NCI-H2029 (cell line): ENCODE data around the gene MUC6.

ENCODE experiments used
- DNase-seq: peaks from one replicate; lab custom pipeline; 2025; lab: John Stamatoyannopoulos, UW

MUC6 gene

DNA sequence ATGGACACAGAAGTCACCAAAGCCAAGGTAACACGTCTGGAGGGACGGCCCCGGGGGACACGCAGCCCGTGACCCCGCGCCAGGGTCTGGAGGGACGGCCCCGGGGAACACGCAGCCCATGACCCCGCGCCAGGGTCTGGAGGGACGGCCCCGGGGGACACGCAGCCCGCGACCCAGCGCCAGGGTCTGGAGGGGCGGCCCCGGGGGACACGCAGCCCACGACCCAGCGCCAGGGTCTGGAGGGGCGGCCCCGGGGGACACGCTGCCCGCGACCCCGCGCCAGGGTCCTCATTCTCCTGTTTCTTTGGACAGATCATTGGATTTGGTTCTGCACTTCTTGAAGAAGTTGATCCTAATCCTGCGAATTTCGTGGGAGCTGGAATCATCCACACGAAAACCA, 27.1 kb downstream of the MUC6 start:
- DNase-seq = no peak

DNA sequence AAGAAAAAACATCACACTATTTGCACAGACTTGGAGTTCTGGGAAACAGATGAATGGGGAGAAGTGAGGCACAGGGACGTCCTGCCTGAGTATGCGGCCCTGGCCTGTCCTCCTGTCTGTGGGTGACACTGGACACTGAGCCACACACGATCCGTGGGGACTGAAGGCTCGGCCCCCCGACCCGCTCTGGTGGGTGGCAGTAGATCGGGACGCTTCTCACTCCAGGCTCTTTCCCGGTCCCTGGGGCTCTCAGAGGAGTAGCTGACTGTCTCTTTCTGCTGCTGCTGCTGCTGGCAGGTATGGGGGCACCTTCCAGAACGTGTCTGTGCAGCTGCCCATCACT, 27.7 kb downstream of the MUC6 start:
- no peak for DNase-seq

DNA sequence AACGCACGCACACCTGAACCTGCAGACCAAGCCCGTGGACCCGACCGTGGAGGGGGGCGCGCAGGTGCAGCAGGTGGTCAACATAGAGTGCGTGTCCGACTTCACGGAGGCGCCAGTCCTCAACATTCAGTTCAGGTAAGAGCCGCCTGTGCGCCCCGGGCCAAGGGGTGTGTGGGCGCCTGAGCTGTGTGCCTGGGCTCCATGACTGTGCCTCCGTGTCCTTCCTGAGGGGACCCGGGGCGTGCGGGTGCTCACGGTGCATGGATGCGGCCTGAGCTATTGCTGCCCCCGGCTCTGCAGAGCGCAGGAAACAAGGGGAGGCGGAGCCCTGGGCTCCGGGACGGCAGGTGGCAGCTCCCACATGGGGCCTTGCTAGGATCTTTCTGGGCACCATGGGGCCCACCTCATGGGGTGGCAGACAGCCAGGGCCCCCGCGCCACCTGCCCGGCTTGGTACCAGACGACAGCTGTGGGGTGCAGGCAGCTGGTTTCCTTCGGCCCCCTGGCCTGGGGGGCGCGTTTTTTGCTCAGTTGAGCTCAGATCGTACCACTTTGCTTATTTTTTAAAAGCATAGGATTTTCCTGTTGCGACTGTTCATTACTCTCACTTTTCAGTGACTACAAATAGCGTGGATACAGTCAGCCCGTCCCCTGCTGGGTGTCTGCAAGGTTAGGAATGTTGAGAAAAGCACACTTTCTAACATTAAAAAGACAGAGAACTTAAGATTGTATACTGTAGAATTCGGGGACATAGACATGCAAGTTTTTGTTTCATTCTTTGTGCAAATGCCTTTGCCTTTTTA, 28.3 kb downstream of the MUC6 start:
- DNase-seq = no peak

DNA sequence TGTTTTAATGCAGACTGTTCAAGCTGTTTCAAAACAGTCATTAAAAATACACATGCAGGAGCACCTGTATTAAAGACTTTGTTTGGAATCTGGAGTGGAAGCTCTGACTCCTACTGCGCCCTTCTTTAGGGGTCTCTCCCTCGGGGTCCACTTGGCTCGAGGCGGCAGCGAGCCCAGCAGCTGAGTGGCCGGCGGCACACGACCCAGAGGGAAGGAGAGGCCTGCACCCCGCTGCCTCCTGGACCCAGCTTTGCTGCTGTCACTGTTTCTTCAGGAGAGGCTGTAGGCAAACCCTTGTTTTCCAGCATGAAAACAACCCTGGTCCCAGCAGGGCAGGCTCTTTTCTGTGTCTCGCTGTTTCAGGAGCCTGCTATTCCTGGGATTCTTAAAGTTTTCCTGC, 29.2 kb downstream of the MUC6 start:
- no peak for DNase-seq

DNA sequence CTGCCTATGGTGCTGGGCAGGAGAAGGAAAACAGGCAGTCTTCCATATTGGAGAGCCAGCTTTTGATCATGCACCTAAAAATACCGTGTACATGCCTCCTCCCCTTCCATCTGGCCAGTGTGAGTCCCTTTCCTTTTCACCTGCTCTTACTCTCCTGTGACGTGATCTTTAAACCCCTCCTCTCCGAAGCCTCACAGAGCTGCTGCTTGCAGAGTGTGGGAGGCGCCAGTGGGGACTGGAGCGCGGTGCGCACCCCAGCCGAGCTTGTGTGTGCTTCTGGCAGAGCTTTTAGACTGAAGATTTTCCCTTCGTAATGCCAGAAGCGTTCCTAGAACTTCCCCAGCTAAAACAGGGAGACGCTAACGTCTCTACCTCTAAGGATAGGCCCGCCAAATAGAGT, 29.8 kb downstream of the MUC6 start:
- DNase-seq = no peak

DNA sequence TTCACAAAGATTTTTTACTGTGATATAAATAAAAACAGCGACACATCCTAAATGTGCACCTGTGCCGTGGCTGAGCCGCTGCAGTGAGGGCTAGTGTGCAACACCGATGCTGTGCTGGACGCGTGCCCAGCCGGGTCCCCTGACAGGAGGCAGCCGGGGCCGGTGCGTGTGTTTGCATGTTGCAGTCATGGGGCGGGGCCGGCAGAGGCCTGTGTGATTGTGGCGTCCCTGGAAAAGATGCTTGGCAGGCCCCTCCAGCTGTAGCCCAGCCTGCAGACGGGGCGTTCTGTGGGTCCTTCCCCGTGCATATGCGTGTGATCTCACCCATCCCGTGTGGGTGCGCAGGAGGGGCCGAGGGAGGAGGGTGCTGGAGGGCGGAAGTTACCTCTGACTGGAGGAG, 30.6 kb downstream of the MUC6 start:
- no peak for DNase-seq

DNA sequence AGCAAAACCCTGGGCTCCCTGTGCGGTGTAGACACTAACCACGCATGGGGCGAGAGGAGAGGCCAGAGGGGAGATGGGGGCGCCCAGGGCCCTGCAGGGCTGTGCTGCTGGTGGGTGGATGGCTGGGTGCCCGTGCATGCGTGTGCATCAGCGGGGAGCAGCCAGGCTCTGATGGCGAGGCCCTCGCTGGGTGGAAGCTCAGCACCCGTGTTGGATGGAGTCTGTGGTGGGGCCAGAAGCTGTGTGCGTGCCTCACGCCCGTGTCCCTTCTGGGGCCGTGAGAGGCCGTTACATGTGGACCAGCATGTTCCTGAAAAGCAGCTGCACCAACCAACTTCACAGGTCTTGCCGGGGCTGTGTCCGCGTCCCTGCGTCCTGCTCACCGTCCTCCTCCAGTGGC, 33.4 kb downstream of the MUC6 start:
- DNase-seq = no peak

DNA sequence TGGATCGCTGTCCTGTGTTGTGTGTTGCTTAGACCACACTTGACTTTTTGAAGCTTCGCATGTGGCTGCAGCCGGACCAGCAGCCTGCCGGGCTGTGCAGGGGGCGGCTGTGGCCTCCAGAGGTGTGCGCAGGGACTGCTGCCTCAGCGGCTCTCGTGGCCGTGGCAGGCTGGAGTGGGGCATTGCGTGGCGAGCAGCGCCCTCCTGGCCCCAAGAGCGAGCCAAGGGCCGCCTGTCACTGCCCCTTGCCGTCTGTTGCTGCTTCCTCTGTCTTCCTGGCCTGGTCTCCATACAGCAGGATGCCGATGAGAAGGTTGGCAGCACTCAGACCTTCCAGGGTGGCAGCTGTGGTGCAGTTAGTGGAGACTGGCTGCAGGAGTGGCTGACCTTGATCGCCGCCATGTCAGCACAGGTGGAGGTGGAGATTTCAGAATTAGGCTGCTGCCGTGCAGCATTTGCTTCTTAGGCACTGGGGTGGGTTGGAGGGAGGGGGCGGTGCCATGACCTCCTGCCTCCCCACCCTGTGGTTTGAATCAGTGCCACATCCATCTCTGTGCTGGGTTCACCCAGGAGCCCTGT, 34.0 kb downstream of the MUC6 start:
- DNase-seq = no peak

DNA sequence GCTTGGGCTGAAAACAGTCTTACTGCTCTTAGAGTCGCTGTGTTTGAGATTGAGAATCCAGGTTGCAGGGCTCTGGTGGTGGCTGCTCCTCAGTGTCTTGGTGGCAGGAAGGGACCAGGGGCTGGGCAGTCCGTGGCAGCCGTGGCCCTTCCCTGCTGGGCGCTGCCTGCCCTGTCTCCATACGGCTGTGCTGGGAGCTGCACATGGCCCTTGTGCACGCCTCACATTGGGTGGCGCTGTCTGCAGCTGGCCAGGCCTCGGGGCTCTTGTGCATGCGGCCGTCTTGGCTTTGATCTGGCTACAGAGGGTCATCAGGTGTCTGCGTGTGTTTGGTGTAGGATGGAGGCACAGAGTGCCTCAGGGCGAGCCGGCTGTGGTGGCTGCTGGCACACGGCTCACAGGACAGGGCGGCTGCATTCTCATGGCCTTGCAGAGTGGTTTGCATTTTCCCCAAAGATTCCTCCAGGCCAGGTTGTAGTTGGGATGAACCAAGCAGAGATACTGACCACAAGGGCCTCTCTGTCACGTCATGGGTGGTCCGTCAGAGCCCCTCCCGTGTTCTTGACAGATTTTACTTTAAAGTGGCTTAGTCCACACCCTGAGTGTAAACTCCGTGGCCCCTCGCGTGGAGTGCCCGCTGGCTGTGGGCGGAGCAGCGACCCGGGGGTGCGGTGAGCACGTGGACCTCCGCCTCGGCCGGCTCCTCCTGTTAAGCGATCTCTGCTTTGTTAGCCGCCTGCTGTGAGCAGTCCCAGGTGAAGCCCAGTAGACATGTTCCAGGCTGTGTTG, 34.7 kb downstream of the MUC6 start:
- DNase-seq = no peak

DNA sequence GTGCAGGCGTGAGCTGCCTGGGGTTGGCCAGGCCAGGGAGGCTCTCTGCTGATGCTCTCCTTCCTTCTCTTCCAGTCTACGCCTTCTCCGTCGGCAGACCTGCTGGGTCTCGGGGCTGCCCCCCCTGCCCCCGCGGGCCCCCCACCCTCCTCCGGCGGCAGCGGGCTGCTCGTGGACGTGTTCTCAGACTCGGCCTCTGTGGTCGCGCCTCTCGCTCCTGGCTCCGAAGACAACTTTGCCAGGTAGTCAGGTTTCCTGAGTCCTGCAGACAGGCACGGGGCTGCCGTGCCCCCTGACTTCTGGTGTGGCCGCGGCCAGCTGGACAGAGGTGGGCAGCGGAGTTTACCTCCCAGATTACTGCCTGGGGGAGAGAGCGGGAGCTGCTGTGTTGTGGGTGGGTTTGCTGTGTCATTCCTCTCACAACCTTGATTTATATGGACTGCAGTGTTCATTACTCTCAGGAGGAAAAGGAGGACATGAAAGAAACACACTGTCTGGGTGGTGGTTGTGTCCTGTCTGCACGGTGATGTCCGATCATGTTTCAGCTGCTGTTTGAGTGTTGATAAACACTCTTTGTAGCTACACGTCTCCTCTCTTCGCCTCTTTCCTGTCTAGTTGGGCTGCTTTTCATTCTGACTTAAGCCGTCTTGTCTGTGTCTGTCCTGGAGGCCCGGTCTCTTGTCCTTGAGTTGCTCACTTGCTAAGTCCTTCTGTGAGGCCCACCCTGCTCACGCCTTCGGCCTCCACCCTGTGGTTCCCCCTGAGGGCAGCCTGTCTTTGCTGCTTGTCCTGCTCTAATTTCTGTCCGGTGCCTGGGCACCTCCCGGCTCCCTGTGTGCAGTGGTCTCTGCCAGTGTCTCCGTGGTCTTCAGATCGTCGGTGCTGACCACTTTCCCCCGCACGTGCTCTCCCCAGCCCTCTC, 35.9 kb downstream of the MUC6 start:
- no peak for DNase-seq

DNA sequence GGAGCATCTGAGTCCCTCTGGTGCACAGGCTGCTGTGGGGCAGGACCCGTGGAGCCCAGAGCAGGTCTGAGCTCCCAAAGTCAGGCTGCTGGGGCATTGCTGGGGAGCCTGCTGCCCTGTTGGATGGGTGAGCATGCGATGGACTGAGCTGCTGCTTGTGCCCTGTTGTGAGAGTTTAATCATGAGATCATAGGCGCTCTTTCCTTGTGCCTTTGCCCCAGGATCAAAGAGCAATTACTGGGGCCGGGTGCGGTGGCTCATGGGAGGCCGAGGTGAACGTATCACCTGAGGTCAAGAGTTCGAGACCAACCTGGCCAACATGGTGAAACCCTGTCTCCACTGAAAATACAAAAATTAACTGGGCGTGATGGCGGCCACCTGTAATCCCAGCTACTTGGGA, 37.5 kb downstream of the MUC6 start:
- no peak for DNase-seq

DNA sequence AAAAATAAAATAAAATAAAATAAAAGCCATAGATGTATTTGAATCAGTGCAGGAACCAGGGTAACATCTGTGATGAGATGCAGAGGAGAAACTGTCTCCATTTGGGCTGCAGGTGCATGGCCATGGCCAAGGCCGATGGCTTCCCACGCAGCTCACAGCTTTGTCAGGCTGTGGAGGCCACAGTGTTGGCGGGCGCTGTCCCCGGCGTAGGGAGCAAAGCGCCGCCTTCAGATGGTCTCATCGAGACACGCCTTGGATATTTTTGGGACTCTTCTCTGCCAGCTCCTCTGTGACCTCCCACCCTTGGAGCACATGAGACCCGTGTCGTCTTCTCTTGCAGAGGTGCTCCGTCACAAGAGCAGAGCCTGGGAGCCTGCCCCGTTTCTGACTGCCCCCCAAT, 38.6 kb downstream of the MUC6 start:
- DNase-seq = no peak

DNA sequence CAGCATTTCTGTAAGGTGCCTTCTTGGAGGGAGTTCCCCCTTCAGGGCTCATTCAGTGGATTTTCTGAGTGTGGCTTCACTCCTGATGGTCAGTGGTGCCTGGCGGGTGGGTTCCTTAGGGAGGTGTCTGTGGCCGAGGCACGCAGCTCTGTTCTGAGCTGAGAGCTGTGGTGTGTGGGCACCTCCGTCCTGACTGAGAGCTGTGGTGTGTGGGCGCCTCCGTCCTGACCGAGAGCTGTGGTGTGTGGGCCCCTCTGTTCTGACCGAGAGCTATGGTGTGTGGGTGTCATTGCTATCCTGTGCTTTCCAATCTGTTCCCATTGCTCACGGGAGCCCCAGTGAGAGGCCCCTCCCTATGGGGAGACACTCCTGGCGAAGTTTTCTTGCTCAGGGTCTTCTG, 39.8 kb downstream of the MUC6 start:
- DNase-seq = no peak

DNA sequence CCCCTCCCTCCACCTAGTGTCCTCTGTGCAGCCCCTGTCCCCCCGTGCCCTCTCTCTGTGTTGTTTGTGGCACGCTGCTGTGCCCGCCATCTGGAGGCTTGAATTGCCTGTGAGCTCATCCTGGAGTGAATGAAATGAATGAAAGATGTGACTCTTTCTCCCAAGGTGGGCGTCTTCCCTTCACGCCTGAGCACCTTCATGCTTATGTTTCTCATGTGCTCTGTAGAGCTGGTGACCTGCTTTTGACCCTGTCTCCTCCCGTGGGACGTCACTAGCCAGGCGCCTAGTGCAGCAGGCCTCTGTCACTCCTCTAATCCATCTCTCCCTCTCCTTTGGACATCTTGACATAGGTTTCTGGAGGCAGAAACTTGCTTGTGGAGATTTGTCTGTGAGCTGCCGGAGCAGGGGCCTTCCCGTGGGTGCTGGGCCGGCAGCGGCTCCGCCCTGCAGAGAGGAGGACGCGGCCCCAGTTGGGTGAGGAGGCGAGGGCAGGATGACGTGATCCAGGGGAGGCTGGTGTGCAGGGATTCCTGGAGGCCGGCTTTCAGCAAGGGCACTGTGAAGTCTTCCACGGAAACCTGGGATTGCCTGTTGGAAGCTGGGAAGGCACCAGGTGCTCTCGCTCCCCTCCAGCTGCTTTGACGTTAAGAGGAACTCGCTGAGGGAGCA, 40.6 kb downstream of the MUC6 start:
- no peak for DNase-seq

DNA sequence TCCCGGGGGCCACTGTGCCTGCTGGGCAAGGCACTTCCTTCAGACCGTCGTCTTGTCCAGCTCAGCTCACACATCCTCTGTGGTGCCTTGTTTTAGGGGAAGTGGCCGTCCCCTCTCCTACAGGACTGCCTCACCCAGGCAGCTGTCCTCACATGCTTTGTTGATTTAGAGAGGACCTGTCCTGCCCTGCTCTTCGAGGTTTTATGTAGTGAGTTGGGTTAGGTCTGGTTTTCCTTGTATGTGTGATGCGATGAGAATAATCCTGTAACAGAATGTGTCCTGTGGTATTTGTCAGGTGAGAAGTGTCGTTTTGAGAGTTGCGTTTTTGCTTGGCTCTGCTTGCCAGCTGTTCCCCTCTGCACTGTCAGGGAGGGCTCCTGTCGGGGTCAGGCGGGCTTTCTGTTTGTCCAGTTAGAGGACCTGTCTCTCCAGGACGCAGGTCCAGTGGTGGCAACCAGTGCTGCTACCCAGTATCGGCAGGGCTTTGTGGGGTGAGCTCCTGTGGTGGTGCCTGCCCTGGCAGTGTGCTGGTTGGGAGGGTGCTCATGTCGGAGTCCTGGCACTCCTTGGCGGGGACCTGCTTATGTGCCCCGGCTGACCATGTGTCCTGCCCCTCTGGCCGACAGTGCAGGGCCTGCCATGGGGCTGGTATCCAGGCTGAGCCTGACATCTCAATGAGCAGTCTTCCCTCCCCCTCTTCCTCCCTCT, 41.3 kb downstream of the MUC6 start:
- DNase-seq = no peak

DNA sequence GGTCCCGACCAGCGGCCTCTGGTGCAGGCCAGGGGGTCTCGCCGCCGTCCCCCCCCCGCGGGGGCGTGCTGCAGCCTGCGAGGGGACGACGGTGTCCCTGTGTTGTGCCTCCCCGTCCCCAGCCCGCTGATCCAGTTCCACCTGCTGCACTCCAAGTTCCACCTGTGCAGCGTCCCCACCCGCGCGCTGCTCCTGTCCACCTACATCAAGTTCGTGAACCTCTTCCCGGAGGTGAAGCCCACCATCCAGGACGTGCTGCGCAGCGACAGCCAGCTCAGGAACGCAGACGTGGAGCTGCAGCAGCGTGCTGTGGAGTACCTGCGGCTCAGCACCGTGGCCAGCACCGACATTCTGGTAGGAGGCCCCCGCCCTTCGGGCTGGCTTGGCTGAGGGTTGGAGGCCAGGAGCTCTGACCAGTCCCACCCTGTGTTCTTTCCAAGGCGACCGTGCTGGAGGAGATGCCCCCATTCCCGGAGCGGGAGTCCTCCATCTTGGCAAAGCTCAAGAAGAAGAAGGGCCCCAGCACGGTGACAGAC, 42.8 kb downstream of the MUC6 start:
- no peak for DNase-seq

DNA sequence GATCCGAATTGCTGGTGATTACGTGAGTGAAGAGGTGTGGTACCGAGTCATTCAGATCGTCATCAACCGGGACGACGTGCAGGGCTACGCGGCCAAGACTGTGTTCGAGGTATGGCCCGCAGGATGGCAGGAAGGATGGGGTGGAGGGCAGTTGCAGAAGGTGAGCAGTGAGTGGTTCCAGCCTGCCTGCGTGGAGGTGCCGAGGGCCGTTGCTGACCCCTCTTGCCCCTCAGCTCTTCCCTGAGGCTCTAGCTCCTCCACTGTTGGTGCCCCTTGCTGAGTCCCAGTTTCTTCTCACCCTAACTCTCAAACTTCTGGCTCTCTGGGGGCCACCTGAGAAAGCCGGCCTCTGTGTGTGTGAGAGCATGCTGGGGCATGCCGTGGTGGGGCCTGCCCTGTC, 43.9 kb downstream of the MUC6 start:
- DNase-seq = no peak

DNA sequence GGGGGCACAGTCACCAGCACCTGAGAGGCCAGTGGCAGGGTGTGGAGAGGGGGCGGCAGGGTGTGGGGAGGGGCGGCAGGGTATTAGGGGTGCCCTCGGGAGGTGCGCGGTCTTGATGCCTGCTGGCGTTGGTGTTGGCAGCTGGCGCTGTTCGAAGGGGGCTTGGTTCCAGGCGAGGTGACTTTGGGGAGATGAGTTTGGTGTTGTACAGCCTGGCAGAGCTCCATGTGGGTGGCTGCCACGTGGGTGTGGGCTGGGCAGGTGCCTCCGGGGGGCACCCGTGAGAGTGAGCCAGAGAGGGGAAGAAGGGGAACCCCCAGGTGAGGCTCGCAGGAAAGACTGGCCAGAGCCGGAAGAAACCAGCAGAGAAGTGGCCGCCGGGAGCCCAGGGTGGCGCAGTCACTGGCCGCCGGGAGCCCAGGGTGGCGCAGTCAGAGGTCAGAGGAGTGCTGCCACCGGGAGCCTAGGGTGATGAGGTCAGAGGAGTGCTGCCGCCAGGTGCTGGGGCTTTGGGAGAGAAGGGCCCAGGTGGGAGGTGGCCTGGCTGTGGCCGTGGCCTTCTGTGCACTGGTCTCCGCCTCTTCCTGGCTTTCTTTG, 44.7 kb downstream of the MUC6 start:
- DNase-seq = no peak

DNA sequence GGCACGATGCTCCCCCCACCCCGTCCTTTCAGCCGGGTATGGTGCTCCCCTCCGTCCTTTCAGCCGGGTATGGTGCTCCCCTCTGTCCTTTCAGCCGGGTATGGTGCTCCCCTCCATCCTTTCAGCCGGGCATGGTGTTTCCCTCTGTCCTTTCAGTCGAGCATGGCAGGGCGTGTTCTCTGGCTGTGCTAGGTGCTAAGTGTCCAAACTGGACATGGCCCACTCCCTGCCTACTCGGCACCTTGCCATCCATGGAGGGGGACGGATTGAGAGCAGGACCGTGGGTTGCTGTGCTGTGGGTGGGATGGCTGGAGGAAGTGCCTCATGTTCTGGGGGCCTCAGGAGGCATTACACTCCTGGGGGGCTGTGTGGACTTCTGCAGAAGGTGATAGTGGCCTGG, 45.5 kb downstream of the MUC6 start:
- DNase-seq = no peak

DNA sequence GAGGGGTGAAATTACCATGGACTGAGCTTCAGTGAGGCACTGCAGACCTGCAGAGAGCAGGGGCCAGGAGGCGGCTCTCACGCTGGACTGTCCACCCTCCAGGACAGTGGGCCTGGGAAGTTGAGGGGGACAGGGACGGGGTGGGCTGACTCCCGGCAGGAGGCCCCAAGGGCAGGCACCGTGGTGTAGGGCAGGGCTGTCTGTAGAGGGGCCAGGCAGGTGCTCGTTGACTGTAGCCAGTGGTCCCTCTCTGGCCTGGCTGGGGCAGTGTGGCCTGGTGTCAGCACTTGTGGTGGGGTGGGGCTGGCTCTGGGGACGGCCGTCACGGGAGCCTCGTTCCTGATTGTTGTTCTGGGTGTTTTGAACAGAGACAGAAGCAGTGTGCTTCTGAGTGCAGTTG, 46.4 kb downstream of the MUC6 start:
- no peak for DNase-seq
